Stomach (tissue), 4 donors: ENCODE data around the gene UTP4.

ENCODE experiments used
- CTCF ChIP-seq, 7 experiments: fragments of 450-650 bp in 4 of 7; fragments of 200-600 bp in 3 of 7; sonication (generic) in 3 of 7; IDR thresholded peaks; one replicate each; pipeline ENCODE4 v1.5.1; 2016 to 2019; ENCODE audit warnings: antibody characterized with exemption in 7 of 7, control low read depth in 2 of 7, mild to moderate bottlenecking in 1 of 7
- POLR2A ChIP-seq, 4 donors: fragments of 450-650 bp; IDR thresholded peaks; one replicate each; pipeline ENCODE4 v1.6.1; 2016; ENCODE audit warnings: antibody characterized with exemption in 4 of 4, control low read depth in 2 of 4, mild to moderate bottlenecking in 1 of 4, moderate library complexity in 1 of 4

- TF ChIP-seq CTCF (IDR thresholded peaks at IDR 0.05) = no peak
- no peak for TF ChIP-seq POLR2A (IDR thresholded peaks at IDR 0.05)
Observed at GRCh38 chr16:69131839-69132423, 518 bp upstream of the UTP4 start.
